HG03280 (cell line): ENCODE measurements around the gene KCNH5.

Experiments used
- ATAC-seq: cut with Tn5 transposase; IDR thresholded peaks from one replicate; pipeline ENCODE4 v1.9.1; 2021; ENCODE audit warnings: mild to moderate bottlenecking, moderate library complexity; ENCODE audit not compliant: unreplicated experiment

The KCNH5 gene

GRCh38 chr14:63045234-63045611 is at the start of gene KCNH5:
Gene KCNH5 (minus strand): TSS chr14:63045458. CDS start chr14:63045186, 272 bp downstream.
- no peak for ATAC-seq

- ATAC-seq: no peak
Observed at GRCh38 chr14:63091394-63091996, 46.2 kb upstream of the KCNH5 start.

- no peak for ATAC-seq
Observed at GRCh38 chr14:63088865-63089264, 43.6 kb upstream of the KCNH5 start.

GRCh38 chr14:63078569-63078968 is 33.3 kb upstream of the KCNH5 start:
- ATAC-seq: no peak

- ATAC-seq: no peak
Observed at GRCh38 chr14:63076488-63076887, 31.2 kb upstream of the KCNH5 start.

GRCh38 chr14:63055631-63056030 is 10.4 kb upstream of the KCNH5 start:
- no peak for ATAC-seq

- no peak for ATAC-seq
Observed at GRCh38 chr14:63051992-63052391, 6.7 kb upstream of the KCNH5 start.

- ATAC-seq: no peak
Observed at GRCh38 chr14:63051301-63051700, 6.0 kb upstream of the KCNH5 start.

- ATAC-seq: no peak
Observed at GRCh38 chr14:63050694-63051093, 5.4 kb upstream of the KCNH5 start.

- ATAC-seq: no peak
Observed at GRCh38 chr14:63046339-63047268, 1.3 kb upstream of the KCNH5 start.

- no peak for ATAC-seq
Observed at GRCh38 chr14:63045612-63046320, 508 bp upstream of the KCNH5 start.

GRCh38 chr14:63039866-63040265 is 5.4 kb downstream of the KCNH5 start:
- ATAC-seq: no peak

- ATAC-seq: no peak
Observed at GRCh38 chr14:63032641-63033040, 12.6 kb downstream of the KCNH5 start.

- ATAC-seq: no peak
Observed at GRCh38 chr14:63032076-63032475, 13.2 kb downstream of the KCNH5 start.

- no peak for ATAC-seq
Observed at GRCh38 chr14:63030113-63030512, 15.1 kb downstream of the KCNH5 start.

- no peak for ATAC-seq
Observed at GRCh38 chr14:63027719-63028118, 17.5 kb downstream of the KCNH5 start.

GRCh38 chr14:63026491-63026890 is 18.8 kb downstream of the KCNH5 start:
- ATAC-seq: no peak

- ATAC-seq: no peak
Observed at GRCh38 chr14:63014621-63015020, 30.6 kb downstream of the KCNH5 start.

- no peak for ATAC-seq
Observed at GRCh38 chr14:63012171-63012570, 33.1 kb downstream of the KCNH5 start.

- ATAC-seq: no peak
Observed at GRCh38 chr14:63011623-63012022, 33.6 kb downstream of the KCNH5 start.

- ATAC-seq: no peak
Observed at GRCh38 chr14:63009495-63009894, 35.8 kb downstream of the KCNH5 start.

- no peak for ATAC-seq
Observed at GRCh38 chr14:63006531-63006930, 38.7 kb downstream of the KCNH5 start.
